Measurements from ENCODE around the gene ZNF681. TPM values are rescaled to one million over a fixed set of nuclear protein-coding genes. Genes with fewer than 3 reads are reported as not detected.

Gene ZNF681
- total and polyA plus RNA-seq, 9 of the 15 experiments (the other 6 are each of a cell fraction or from before 2014, with no cell fraction given) = 2.8 to 8.6 (median 4.1) TPM

DNA sequence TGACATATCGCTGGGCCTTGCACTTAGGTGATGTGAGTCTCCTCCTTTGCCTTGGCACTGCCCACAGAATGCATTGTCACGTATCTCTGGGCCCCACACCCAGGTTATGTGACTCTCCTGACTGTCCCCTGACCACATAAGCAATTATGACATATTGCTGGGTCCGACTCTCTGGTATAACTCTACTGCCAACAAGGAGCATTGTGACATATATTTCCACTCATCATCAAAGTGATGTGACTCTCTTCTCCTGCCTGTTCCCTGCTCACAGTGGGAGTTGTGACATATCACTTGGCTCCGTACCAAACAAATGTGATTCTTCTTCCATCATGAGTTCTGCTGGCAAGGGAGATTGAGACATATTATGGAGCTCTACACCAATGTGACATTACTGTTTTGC lies 15.4 kb upstream of the ZNF681 start:
- peaks cover 78% of the 10 kb centered on the region for H3K36me3 ChIP-seq (ENCODE audit: control insufficient read depth, insufficient read depth, low read length)
- BruUV-seq (replicated peaks) = no TSS peak
- peaks cover 4% of the 10 kb centered on the region for H3K9me1 ChIP-seq (ENCODE audit: control insufficient read depth, insufficient read depth, low read length)

More for the DNA sequence above, 15.4 kb upstream of the ZNF681 start:
- intact Hi-C loops (cut with micrococcal nuclease) = no loop called here
- Histone ChIP-seq H2AFZ (ENCODE audit: low read depth, low read length) (no peak overlapping the region), H3K27me3 (ENCODE audit: control insufficient read depth in 2 of 2, insufficient read depth in 2 of 2, low read length in 2 of 2) (no peaks in the 10 kb centered on the region), H4K20me1 (replicated peaks; ENCODE audit: control insufficient read depth, insufficient read depth, low read length) (no peaks in the 10 kb centered on the region; the same call in 1 of the 2 replicates), H3K9ac (ENCODE audit: insufficient read depth in 1 of 2, low read depth in 2 of 2, low read length in 2 of 2) (no peak overlapping the region), H3K4me3 (no peak overlapping the region), H3K4me1 (replicated peaks in 1 of 2; ENCODE audit: control insufficient read depth in 2 of 2, insufficient read depth in 2 of 2, low read length in 2 of 2) (peaks cover 0 to 7% of the 10 kb centered on the region in 2 experiments; a peak in 2 of 5 replicates), H3K4me2 (ENCODE audit: insufficient read depth, low read length) (no peak overlapping the region), H3K9me3 (replicated peaks; ENCODE audit: control insufficient read depth, insufficient read depth, low read depth, low read length) (no peaks in the 10 kb centered on the region), H3K79me2 (ENCODE audit: control insufficient read depth, insufficient read depth, low read length) (peaks cover 72% of the 10 kb centered on the region), H3K27ac (ENCODE audit: extremely low read depth, low read depth, low read length) (no peak overlapping the region)
- ChIA-PET POLR2A (no interaction called here), CTCF (ENCODE audit: low intra/inter-chr PET ratio) (no interaction called here)
- no peak for FAIRE-seq
- ATAC-seq = no peak
- in situ Hi-C loops (cut with MboI) = no loop called here
- no peak for DNase-seq (ENCODE audit: extremely low read depth in 1 of 4, low spot score in 3 of 4)
- TF ChIP-seq, protein P1, sequence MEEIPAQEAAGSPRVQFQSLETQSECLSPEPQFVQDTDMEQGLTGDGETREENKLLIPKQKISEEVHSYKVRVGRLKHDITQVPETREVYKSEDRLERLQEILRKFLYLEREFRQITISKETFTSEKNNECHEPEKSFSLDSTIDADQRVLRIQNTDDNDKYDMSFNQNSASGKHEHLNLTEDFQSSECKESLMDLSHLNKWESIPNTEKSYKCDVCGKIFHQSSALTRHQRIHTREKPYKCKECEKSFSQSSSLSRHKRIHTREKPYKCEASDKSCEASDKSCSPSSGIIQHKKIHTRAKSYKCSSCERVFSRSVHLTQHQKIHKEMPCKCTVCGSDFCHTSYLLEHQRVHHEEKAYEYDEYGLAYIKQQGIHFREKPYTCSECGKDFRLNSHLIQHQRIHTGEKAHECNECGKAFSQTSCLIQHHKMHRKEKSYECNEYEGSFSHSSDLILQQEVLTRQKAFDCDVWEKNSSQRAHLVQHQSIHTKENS (CRISPR knock-in tag; IDR thresholded peaks at IDR 0.05) = no peak
- TF ChIP-seq TAF9B (IDR thresholded peaks at IDR 0.05; ENCODE audit: partially characterized antibody) = no peak
- TF ChIP-seq ZNF212 (CRISPR knock-in tag; IDR thresholded peaks at IDR 0.05) = no peak
- TF ChIP-seq MTA2 (IDR thresholded peaks at IDR 0.05; ENCODE audit: low read depth) = no peak
- no peak for TF ChIP-seq SLC30A9 (CRISPR knock-in tag; IDR thresholded peaks at IDR 0.05)
- TF ChIP-seq, protein P2, sequence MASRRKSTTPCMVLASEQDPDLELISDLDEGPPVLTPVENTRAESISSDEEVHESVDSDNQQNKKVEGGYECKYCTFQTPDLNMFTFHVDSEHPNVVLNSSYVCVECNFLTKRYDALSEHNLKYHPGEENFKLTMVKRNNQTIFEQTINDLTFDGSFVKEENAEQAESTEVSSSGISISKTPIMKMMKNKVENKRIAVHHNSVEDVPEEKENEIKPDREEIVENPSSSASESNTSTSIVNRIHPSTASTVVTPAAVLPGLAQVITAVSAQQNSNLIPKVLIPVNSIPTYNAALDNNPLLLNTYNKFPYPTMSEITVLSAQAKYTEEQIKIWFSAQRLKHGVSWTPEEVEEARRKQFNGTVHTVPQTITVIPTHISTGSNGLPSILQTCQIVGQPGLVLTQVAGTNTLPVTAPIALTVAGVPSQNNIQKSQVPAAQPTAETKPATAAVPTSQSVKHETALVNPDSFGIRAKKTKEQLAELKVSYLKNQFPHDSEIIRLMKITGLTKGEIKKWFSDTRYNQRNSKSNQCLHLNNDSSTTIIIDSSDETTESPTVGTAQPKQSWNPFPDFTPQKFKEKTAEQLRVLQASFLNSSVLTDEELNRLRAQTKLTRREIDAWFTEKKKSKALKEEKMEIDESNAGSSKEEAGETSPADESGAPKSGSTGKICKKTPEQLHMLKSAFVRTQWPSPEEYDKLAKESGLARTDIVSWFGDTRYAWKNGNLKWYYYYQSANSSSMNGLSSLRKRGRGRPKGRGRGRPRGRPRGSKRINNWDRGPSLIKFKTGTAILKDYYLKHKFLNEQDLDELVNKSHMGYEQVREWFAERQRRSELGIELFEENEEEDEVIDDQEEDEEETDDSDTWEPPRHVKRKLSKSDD (conservative IDR thresholded peaks at IDR 0.05; ENCODE audit: low read length) = no peak
- TF ChIP-seq FOXK1 (CRISPR knock-in tag; IDR thresholded peaks at IDR 0.05; ENCODE audit: borderline replicate concordance) = no peak
- no peak for TF ChIP-seq ZNF263 (CRISPR knock-in tag; IDR thresholded peaks at IDR 0.05; ENCODE audit: borderline replicate concordance)
- TF ChIP-seq MAFK (IDR thresholded peaks at IDR 0.05; ENCODE audit: low read length) = no peak
- no peak for TF ChIP-seq SAP30 (IDR thresholded peaks at IDR 0.05; ENCODE audit: borderline replicate concordance, insufficient read depth, low read depth, low read length, poor library complexity, severe bottlenecking)
- TF ChIP-seq FOSL1 (tag; conservative IDR thresholded peaks at IDR 0.05) = no peak
- TF ChIP-seq EP400 (IDR thresholded peaks at IDR 0.05) = no peak
- TF ChIP-seq ARID2 (IDR thresholded peaks at IDR 0.05) = no peak
- TF ChIP-seq, protein P3, sequence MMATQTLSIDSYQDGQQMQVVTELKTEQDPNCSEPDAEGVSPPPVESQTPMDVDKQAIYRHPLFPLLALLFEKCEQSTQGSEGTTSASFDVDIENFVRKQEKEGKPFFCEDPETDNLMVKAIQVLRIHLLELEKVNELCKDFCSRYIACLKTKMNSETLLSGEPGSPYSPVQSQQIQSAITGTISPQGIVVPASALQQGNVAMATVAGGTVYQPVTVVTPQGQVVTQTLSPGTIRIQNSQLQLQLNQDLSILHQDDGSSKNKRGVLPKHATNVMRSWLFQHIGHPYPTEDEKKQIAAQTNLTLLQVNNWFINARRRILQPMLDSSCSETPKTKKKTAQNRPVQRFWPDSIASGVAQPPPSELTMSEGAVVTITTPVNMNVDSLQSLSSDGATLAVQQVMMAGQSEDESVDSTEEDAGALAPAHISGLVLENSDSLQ (IDR thresholded peaks at IDR 0.05) = no peak
- TF ChIP-seq ZNF699 (CRISPR knock-in tag; IDR thresholded peaks at IDR 0.05; ENCODE audit: insufficient replicate concordance) = no peak
- TF ChIP-seq ZNF766 (CRISPR knock-in tag; conservative IDR thresholded peaks at IDR 0.05) = no peak
- no peak for TF ChIP-seq ZNF184 (CRISPR knock-in tag; IDR thresholded peaks at IDR 0.05)
- TF ChIP-seq JUND (IDR thresholded peaks at IDR 0.05; ENCODE audit: borderline replicate concordance, low read depth, low read length) = no peak
- TF ChIP-seq JUND (tag; IDR thresholded peaks at IDR 0.05; ENCODE audit: borderline replicate concordance, low read depth, low read length) = no peak
- WGBS (ENCODE audit: insufficient coverage, low coverage, missing lambda C conversion rate) = 65% methylated on average over 4 of the region's 4 CpGs
